K562 (cell line): ENCODE results near the gene DLST.

Experiments used
- MAZ ChIP-seq, 2 experiments: fragments of 450-650 bp in 1 of 2; sonication (generic) in 1 of 2; formaldehyde crosslinking; IDR thresholded peaks in 1 of 2; conservative IDR thresholded peaks in 1 of 2; 2 replicates each; pipeline versions ENCODE4 v1.4.0 to v1.5.0; 2020; ENCODE audit warnings: mild to moderate bottlenecking in 1 of 2, missing genetic modification reagents in 1 of 2
- POLR2A ChIP-seq: fragments of 450-650 bp; conservative IDR thresholded peaks from 2 replicates; pipeline ENCODE4 v1.6.1; 2016
- TEAD1 ChIP-seq, 2 experiments: fragments of 450-650 bp in 1 of 2; sonication (generic) in 1 of 2; formaldehyde crosslinking; IDR thresholded peaks; 2 replicates each; pipeline versions ENCODE4 v1.4.0 to v1.8.0; 2020 to 2022; ENCODE audit warnings: mild to moderate bottlenecking in 2 of 2, missing genetic modification reagents in 1 of 2

DNA sequence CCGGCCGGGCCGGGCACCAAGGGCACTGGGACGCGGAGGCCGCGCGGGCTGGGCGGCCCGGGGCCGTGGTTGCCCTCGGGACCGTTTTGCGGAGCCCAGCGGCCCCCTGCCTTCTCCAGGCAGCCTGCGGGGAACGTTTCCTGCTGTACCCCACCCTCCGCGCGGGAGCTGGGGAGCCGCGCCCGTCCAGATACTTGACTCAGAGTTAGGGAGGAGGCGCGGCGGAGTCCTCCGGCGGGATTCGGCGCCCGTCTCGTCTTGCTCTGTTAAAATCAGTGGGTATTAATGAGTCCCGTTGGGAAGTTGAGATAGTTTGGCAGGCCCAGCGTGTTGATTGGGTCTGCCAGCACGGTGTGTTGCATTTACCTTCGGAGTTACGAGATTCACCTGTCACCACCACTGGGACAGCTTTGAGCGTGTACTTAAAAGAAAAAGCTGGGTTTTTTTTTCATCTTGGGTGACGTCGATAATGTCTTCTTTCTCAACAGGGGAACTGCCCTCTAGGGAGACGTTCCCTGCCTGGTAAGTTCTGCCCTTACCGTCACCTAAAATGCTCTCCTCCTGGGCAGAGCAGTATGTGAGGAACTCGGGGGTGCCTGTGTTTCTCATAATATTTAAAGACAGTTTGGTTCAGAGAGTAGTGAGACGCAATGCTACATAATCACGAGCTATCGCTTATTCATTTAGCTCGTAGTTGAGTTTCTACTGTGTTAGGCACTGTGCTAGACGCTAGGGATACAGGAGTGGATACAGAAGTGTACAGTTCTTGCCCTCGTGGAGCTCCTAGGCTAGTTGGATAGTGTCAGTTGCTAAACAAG, 596 bp downstream of the DLST start:
- TF ChIP-seq TEAD1 (CRISPR knock-in tag; IDR thresholded peaks at IDR 0.05), result no peak
- no peak for TF ChIP-seq POLR2A
- no peak for TF ChIP-seq MAZ (CRISPR knock-in tag; conservative IDR thresholded peaks at IDR 0.05 in 1 of 2, IDR thresholded peaks at IDR 0.05 in 1 of 2)
